CD4-positive, alpha-beta memory T cell (primary cell): Measurements from ENCODE around the gene CDK2. TPM values are rescaled to one million over a fixed set of nuclear protein-coding genes. Genes with fewer than 3 reads are reported as not detected.
A peak's percentile ranks its signal among the peaks of the same experiment; 100 is the strongest.
"Not testable (repeated sequence)": the region's sequence is repeated elsewhere in the genome, so short reads cannot be mapped to it uniquely, and the experiment has no call there.

Experiments
- CTCF ChIA-PET: fragments of 350-600 bp; sonication (Branson Sonifier 250); formaldehyde crosslinking; loops from one replicate; lab custom pipeline; 2021; ENCODE audit warnings: inconsistent platforms; ENCODE audit not compliant: partially characterized antibody; lab: Charles Lee
- POLR2A ChIA-PET: fragments of 350-600 bp; sonication (Branson Sonifier 250); formaldehyde crosslinking; loops from one replicate; lab custom pipeline; 2021; ENCODE audit not compliant: partially characterized antibody; lab: Charles Lee
- DNase-seq, 5 donors: peaks; one replicate each; pipeline versions ENCODE4 v3.0.0 to v3.0.0-alpha.2; 2020 to 2022; ENCODE audit warnings: mixed read lengths in 1 of 5
- H3K27ac ChIP-seq: one replicate; pipeline ENCODE4 v1.7.0; 2013; ENCODE audit warnings: low read depth, low read length
- H3K27me3 ChIP-seq: 2 replicates; pipeline ENCODE4 v1.7.0; 2013; ENCODE audit warnings: mild to moderate bottlenecking, low read length, moderate library complexity; ENCODE audit not compliant: insufficient read depth
- H3K36me3 ChIP-seq: 2 replicates; pipeline ENCODE4 v1.7.0; 2013; ENCODE audit warnings: mild to moderate bottlenecking, low read length, moderate library complexity; ENCODE audit not compliant: insufficient read depth
- H3K4me1 ChIP-seq: 2 replicates; pipeline ENCODE4 v1.7.0; 2013; ENCODE audit warnings: mild to moderate bottlenecking, low read length, moderate library complexity; ENCODE audit not compliant: insufficient read depth
- H3K4me3 ChIP-seq, 2 donors: one replicate each; pipeline ENCODE4 v1.7.0; 2013; ENCODE audit warnings: low read length in 2 of 2, mild to moderate bottlenecking in 1 of 2
- H3K9me3 ChIP-seq, 2 donors: one replicate each; pipeline ENCODE4 v1.7.0; 2013; ENCODE audit warnings: low read length in 2 of 2, control low read depth in 1 of 2; ENCODE audit not compliant: control insufficient read depth in 1 of 2
- H3K27ac Mint-ChIP-seq, 7 donors: one replicate each; pipeline ENCODE4 v1.8.0; 2020 to 2021; ENCODE audit warnings: mixed read lengths in 7 of 7, mild to moderate bottlenecking in 6 of 7, inconsistent platforms in 3 of 7, moderate library complexity in 3 of 7
- H3K27me3 Mint-ChIP-seq, 2 donors: one replicate each; pipeline ENCODE4 v1.8.0; 2020 to 2021; ENCODE audit warnings: mixed read lengths in 2 of 2
- H3K36me3 Mint-ChIP-seq, 2 donors: one replicate each; pipeline ENCODE4 v1.8.0; 2020 to 2021; ENCODE audit warnings: mixed read lengths in 2 of 2, inconsistent platforms in 1 of 2, mild to moderate bottlenecking in 1 of 2
- H3K4me1 Mint-ChIP-seq, 4 donors: one replicate each; pipeline ENCODE4 v1.8.0; 2020 to 2021; ENCODE audit warnings: mixed read lengths in 4 of 4, mild to moderate bottlenecking in 1 of 4
- H3K4me3 Mint-ChIP-seq, 8 donors: one replicate each; pipeline ENCODE4 v1.8.0; 2020 to 2021; ENCODE audit warnings: mixed read lengths in 8 of 8, mild to moderate bottlenecking in 7 of 8, moderate library complexity in 6 of 8, inconsistent platforms in 3 of 8
- H3K9me3 Mint-ChIP-seq, 8 donors: one replicate each; pipeline ENCODE4 v1.8.0; 2020 to 2021; ENCODE audit warnings: mixed read lengths in 8 of 8, mild to moderate bottlenecking in 5 of 8, inconsistent platforms in 3 of 8, moderate library complexity in 1 of 8
- intact Hi-C: fragments of 100-400 bp; cut with micrococcal nuclease; formaldehyde crosslinking; loops from one replicate; pipeline ENCODE4 v1.15.1; 2023
- polyA plus RNA-seq, 2 donors: library from polyadenylated mRNA; unstranded; fragments of 300-500 nt; fragmentation: Illumina TruSeq; gene quantifications; one replicate each; pipeline ENCODE4 v1.2.3, GENCODE V29; 2021
- total RNA-seq, 2 experiments: library from RNA; stranded (reverse); gene quantifications; one replicate each; pipeline ENCODE4 v1.2.3, GENCODE V29; 2021

CDK2 gene
- 10 to 100 TPM; 17.5 to 21.5 TPM for total RNA-seq
- 1 to 10 TPM; 4.7 to 5.7 TPM for polyA plus RNA-seq

- Mint-ChIP-seq H3K27ac (peak within 1 kb of the TSS; percentile 60 to 92 (median 89)), H3K36me3 (peaks cover 0 to 5% of the 10 kb centered on the region in 2 donors), H3K9me3 (no peaks in the 10 kb centered on the region), H3K4me1 (peaks cover 15 to 38% (median 24%) of the 10 kb centered on the region in 4 donors), H3K4me3 (peak within 1 kb of the TSS; percentile 86 to 96 (median 90)), H3K27me3 (no peaks in the 10 kb centered on the region)
- peak within 1 kb of the TSS; percentile 63 for H3K27ac ChIP-seq
- ChIA-PET POLR2A (interaction anchor here (1.6 to 4.6 kb wide), 2 partner anchors 7 to 9 kb away, joined by 6 to 55 read pairs; partner anchors contain the start of gene RAB5B), CTCF (no interaction called here)
- H3K4me3 ChIP-seq: peak within 1 kb of the TSS; percentile 57 to 77
- H3K36me3 ChIP-seq: no peaks in the 10 kb centered on the region
- peak; percentile 76 to 85 (median 80) for DNase-seq
- H3K4me1 ChIP-seq: peaks cover 19% of the 10 kb centered on the region
- H3K27me3 ChIP-seq: no peaks in the 10 kb centered on the region
- intact Hi-C loops: no loop called here
- no peaks in the 10 kb centered on the region for H3K9me3 ChIP-seq
These were observed at the start of gene CDK2 for GRCh38 chr12:55966408-55967281. Gene CDK2, plus strand, starts transcription at chr12:55966830. Its CDS starts 179 bp downstream, at chr12:55967009.

GRCh38 chr12:55919032-55919431 is 47.6 kb upstream of the CDK2 start:
- H3K27me3 ChIP-seq, H3K9me3 ChIP-seq, H3K9me3 Mint-ChIP-seq, DNase-seq, H3K4me3 ChIP-seq, H3K27me3 Mint-ChIP-seq, H3K36me3 ChIP-seq, intact Hi-C loops, H3K4me3 Mint-ChIP-seq, H3K27ac ChIP-seq: not testable (repeated sequence)
- Mint-ChIP-seq H3K27ac (peak overlapping the region in 1 of 7 donors; percentile 10), H3K4me1 (peaks cover 29 to 49% (median 40%) of the 10 kb centered on the region in 4 donors), H3K36me3 (peaks cover 15 to 26% of the 10 kb centered on the region in 2 donors)
- POLR2A ChIA-PET: interaction anchor here (1.4 to 47.8 kb wide), 2 partner anchors 25 to 55 kb away, joined by 4 to 1214 read pairs; partner anchors contain the start of genes DGKA, PYM1 and RAB5B
- H3K4me1 ChIP-seq: peaks cover 58% of the 10 kb centered on the region
- CTCF ChIA-PET: interaction anchor here (1.2 to 1.5 kb wide), 2 partner anchors 14 to 89 kb away, joined by 4 to 5 read pairs; no protein-coding TSS in a partner anchor

- H3K4me1 Mint-ChIP-seq: peaks cover 36 to 58% (median 48%) of the 10 kb centered on the region in 4 donors
- Histone ChIP-seq H3K9me3 (no peaks in the 10 kb centered on the region), H3K27me3 (no peaks in the 10 kb centered on the region), H3K4me3 (no peak overlapping the region), H3K36me3 (no peaks in the 10 kb centered on the region), H3K4me1 (peaks cover 58% of the 10 kb centered on the region), H3K27ac (no peak overlapping the region)
- H3K27ac Mint-ChIP-seq: peak overlapping the region in 3 of 7 donors; percentile 36 to 76 (median 43)
- H3K27me3 Mint-ChIP-seq: no peaks in the 10 kb centered on the region
- CTCF ChIA-PET: interaction anchor here (1.5 to 1.8 kb wide), 2 partner anchors 12 to 18 kb away, joined by 3 to 7 read pairs; no protein-coding TSS in a partner anchor
- DNase-seq: no peak
- intact Hi-C loops: no loop called here
- POLR2A ChIA-PET: interaction anchor here (1.2 to 47.8 kb wide), 2 partner anchors 21 to 52 kb away, joined by 3 to 1214 read pairs; partner anchors contain the start of genes DGKA, PYM1 and RAB5B
- peaks cover 0 to 2% (median 0%) of the 10 kb centered on the region in 8 donors for H3K9me3 Mint-ChIP-seq
- peaks cover 10 to 25% of the 10 kb centered on the region in 2 donors for H3K36me3 Mint-ChIP-seq
- H3K4me3 Mint-ChIP-seq: peak overlapping the region in 1 of 8 donors; percentile 16
These were observed 44.5 kb upstream of the CDK2 start for GRCh38 chr12:55922126-55922525.

GRCh38 chr12:55923648-55924047 is 43.0 kb upstream of the CDK2 start:
- DNase-seq, H3K9me3 Mint-ChIP-seq, intact Hi-C loops, H3K27me3 ChIP-seq, H3K27me3 Mint-ChIP-seq, H3K27ac ChIP-seq, H3K36me3 ChIP-seq, H3K9me3 ChIP-seq, H3K4me3 ChIP-seq: not testable (repeated sequence)
- H3K4me3 Mint-ChIP-seq: peak overlapping the region in 1 of 8 donors; percentile 25
- H3K4me1 Mint-ChIP-seq: peaks cover 33 to 64% (median 46%) of the 10 kb centered on the region in 4 donors
- CTCF ChIA-PET: interaction anchor here (1.6 kb wide), 1 partner anchor 9 kb away, joined by 4 read pairs; no protein-coding TSS in a partner anchor
- peaks cover 10 to 31% of the 10 kb centered on the region in 2 donors for H3K36me3 Mint-ChIP-seq
- peaks cover 59% of the 10 kb centered on the region for H3K4me1 ChIP-seq
- H3K27ac Mint-ChIP-seq: peak overlapping the region in 1 of 7 donors; percentile 17
- POLR2A ChIA-PET: interaction anchor here (47.8 kb wide), 1 partner anchor 20 kb away, joined by 1214 read pairs; the partner anchor contains the start of genes DGKA and PYM1

GRCh38 chr12:55925371-55925770 is 41.3 kb upstream of the CDK2 start:
- CTCF ChIA-PET: interaction anchor here (1.1 to 5.4 kb wide), 15 partner anchors 8 to 186 kb away, joined by 3 to 107 read pairs (median 8); partner anchors contain the start of genes DNAJC14, GDF11, ORMDL2 and RAB5B
- Histone ChIP-seq H3K27me3 (no peaks in the 10 kb centered on the region), H3K4me3 (peak overlapping the region in 1 of 2 donors; percentile 95), H3K36me3 (no peaks in the 10 kb centered on the region), H3K9me3 (no peaks in the 10 kb centered on the region), H3K27ac (peak overlapping the region; percentile 88), H3K4me1 (peaks cover 60% of the 10 kb centered on the region)
- POLR2A ChIA-PET: interaction anchor here (1.1 to 47.8 kb wide), 7 partner anchors 1 to 183 kb away, joined by 4 to 1214 read pairs (median 201); partner anchors contain the start of genes DGKA, DNAJC14, GDF11 and ORMDL2
- peaks cover 0 to 2% (median 0%) of the 10 kb centered on the region in 8 donors for H3K9me3 Mint-ChIP-seq
- peak overlapping the region; percentile 97 to 100 (median 99) for H3K4me3 Mint-ChIP-seq
- H3K36me3 Mint-ChIP-seq: peaks cover 10 to 39% of the 10 kb centered on the region in 2 donors
- intact Hi-C loops: loop anchor here (5.0 kb wide), 2 partner anchors 177 to 192 kb away; partner anchors contain the start of genes PA2G4, RPL41 and ZC3H10
- peaks cover 42 to 81% (median 57%) of the 10 kb centered on the region in 4 donors for H3K4me1 Mint-ChIP-seq
- no peak for DNase-seq
- peak overlapping the region; percentile 92 to 99 (median 96) for H3K27ac Mint-ChIP-seq
- H3K27me3 Mint-ChIP-seq: no peaks in the 10 kb centered on the region

GRCh38 chr12:55925870-55926737 is 40.5 kb upstream of the CDK2 start:
- peak overlapping the region; percentile 92 to 99 (median 96) for H3K27ac Mint-ChIP-seq
- ChIA-PET POLR2A (interaction anchor here (0.7 to 47.8 kb wide), 18 partner anchors 0 to 538 kb away, joined by 3 to 1214 read pairs (median 6); partner anchors contain the start of genes BLOC1S1, DGKA, DNAJC14 and GDF11), CTCF (interaction anchor here (0.8 to 5.4 kb wide), 22 partner anchors 10 to 187 kb away, joined by 3 to 107 read pairs (median 5); partner anchors contain the start of genes DNAJC14, GDF11, ORMDL2 and RAB5B)
- peak overlapping the region; percentile 97 to 100 (median 99) for H3K4me3 Mint-ChIP-seq
- no peaks in the 10 kb centered on the region for H3K36me3 ChIP-seq
- no peaks in the 10 kb centered on the region for H3K9me3 ChIP-seq
- H3K4me3 ChIP-seq: peak overlapping the region; percentile 95 to 100
- intact Hi-C loops: loop anchor here (1.0 to 5.0 kb wide), 5 partner anchors 14 to 191 kb away; partner anchors contain the start of genes PA2G4, RPL41, SARNP and ZC3H10
- peak in 1 of 5 donors; percentile 13 for DNase-seq
- no peaks in the 10 kb centered on the region for H3K27me3 Mint-ChIP-seq
- H3K27ac ChIP-seq: peak overlapping the region; percentile 88
- H3K9me3 Mint-ChIP-seq: peaks cover 0 to 4% (median 0%) of the 10 kb centered on the region in 8 donors
- H3K36me3 Mint-ChIP-seq: peaks cover 12 to 43% of the 10 kb centered on the region in 2 donors
- peaks cover 39 to 82% (median 54%) of the 10 kb centered on the region in 4 donors for H3K4me1 Mint-ChIP-seq
- H3K4me1 ChIP-seq: peaks cover 59% of the 10 kb centered on the region
- H3K27me3 ChIP-seq: no peaks in the 10 kb centered on the region
